Endothelial cell of umbilical vein (primary cell): Measurements from ENCODE around the gene SLC4A4. TPM values are rescaled to one million over a fixed set of nuclear protein-coding genes. Genes with fewer than 3 reads are reported as not detected.

Experiments used
- BruUV-seq: library from RNA; stranded (reverse); fragments of 400-500 nt; replicated peaks from 2 replicates; lab custom pipeline; 2021; lab: Mats Ljungman, UMichigan
- CTCF ChIA-PET: fragments of 300-600, 350-600 bp; sonication (Branson Sonifier 250); formaldehyde crosslinking; loops from one replicate; lab custom pipeline; 2021; ENCODE audit warnings: antibody characterized with exemption, inconsistent platforms; lab: Charles Lee
- POLR2A ChIA-PET: fragments of 300-600, 350-600 bp; sonication (Branson Sonifier 250); formaldehyde crosslinking; loops from one replicate; lab custom pipeline; 2021; ENCODE audit warnings: antibody characterized with exemption, inconsistent platforms; lab: Charles Lee
- DNase-seq: peaks from one replicate; pipeline ENCODE4 v3.0.0-alpha.2; 2011; ENCODE audit warnings: low read depth, low spot score
- FAIRE-seq: peaks from 2 replicates; lab custom pipeline; 2011; peaks lifted over from hg19 to GRCh38; lab: Jason Lieb, UNC
- H2AFZ ChIP-seq: 2 replicates; pipeline ENCODE4 v1.6.0; 2012; ENCODE audit warnings: low read depth, low read length, control low read depth, inconsistent platforms
- H3K27ac ChIP-seq: 2 replicates; pipeline ENCODE4 v1.5.1; 2011; ENCODE audit warnings: low read depth, mild to moderate bottlenecking, control low read depth, low read length, moderate library complexity; ENCODE audit not compliant: insufficient read depth
- H3K27me3 ChIP-seq, 2 experiments: 2 replicates each; pipeline versions ENCODE4 v1.6.0 to v1.6.1; 2011; ENCODE audit warnings: low read length in 2 of 2, mixed read lengths in 1 of 2; ENCODE audit not compliant: control insufficient read depth in 2 of 2, insufficient read depth in 2 of 2
- H3K36me3 ChIP-seq, 2 experiments: 2 replicates in 1 of 2; 3 replicates in 1 of 2; pipeline ENCODE4 v1.5.1; 2011; ENCODE audit warnings: low read length in 2 of 2, mild to moderate bottlenecking in 1 of 2, moderate library complexity in 1 of 2; ENCODE audit not compliant: control insufficient read depth in 2 of 2, insufficient read depth in 2 of 2; ENCODE audit errors: extremely low read depth in 1 of 2
- H3K4me1 ChIP-seq: 3 replicates; pipeline ENCODE4 v1.5.1; 2011; ENCODE audit warnings: mild to moderate bottlenecking, low read length; ENCODE audit not compliant: control insufficient read depth, insufficient read depth; ENCODE audit errors: extremely low read depth
- H3K4me2 ChIP-seq: 2 replicates; pipeline ENCODE4 v1.6.1; 2011; ENCODE audit warnings: low read length, control low read depth, mixed read lengths; ENCODE audit not compliant: insufficient read depth
- H3K4me3 ChIP-seq, 3 experiments: fragments of 200-600 bp in 1 of 3; sonication (generic), shearing (Covaris generic) in 1 of 3; replicated peaks in 1 of 3; 2 replicates each; pipeline ENCODE4 v1.5.1; 2011 to 2016; ENCODE audit warnings: control low read depth in 3 of 3, low read length in 3 of 3, mild to moderate bottlenecking in 2 of 3, inconsistent platforms in 1 of 3, low read depth in 1 of 3, moderate library complexity in 1 of 3; ENCODE audit not compliant: insufficient read depth in 1 of 3
- H3K79me2 ChIP-seq: 2 replicates; pipeline ENCODE4 v1.6.0; 2012; ENCODE audit warnings: low read length, inconsistent platforms; ENCODE audit not compliant: control insufficient read depth, insufficient read depth
- H3K9ac ChIP-seq: replicated peaks from 2 replicates; pipeline ENCODE3; 2011; ENCODE audit warnings: low read length, control low read depth; ENCODE audit not compliant: insufficient read depth; ENCODE audit errors: extremely low read depth
- H3K9me1 ChIP-seq: replicated peaks from 3 replicates; pipeline ENCODE4 v1.6.0; 2011; ENCODE audit warnings: mild to moderate bottlenecking, low read length; ENCODE audit not compliant: control insufficient read depth, insufficient read depth; ENCODE audit errors: extremely low read depth
- H3K9me3 ChIP-seq: replicated peaks from 2 replicates; pipeline ENCODE4 v1.5.1; 2012; ENCODE audit warnings: low read length, inconsistent platforms; ENCODE audit not compliant: control insufficient read depth, insufficient read depth
- H4K20me1 ChIP-seq: replicated peaks from 2 replicates; pipeline ENCODE3; 2011; ENCODE audit warnings: mild to moderate bottlenecking, low read length; ENCODE audit not compliant: control insufficient read depth, insufficient read depth; ENCODE audit errors: extremely low read depth
- EZH2 ChIP-seq: IDR thresholded peaks from 2 replicates; pipeline ENCODE4 v1.6.1; 2012; ENCODE audit warnings: borderline replicate concordance, low read depth, mild to moderate bottlenecking, moderate library complexity, low read length, inconsistent platforms; ENCODE audit not compliant: severe bottlenecking
- FOS ChIP-seq: IDR thresholded peaks from 2 replicates; pipeline ENCODE4 v1.6.1; 2011; ENCODE audit warnings: mild to moderate bottlenecking, low read length, moderate library complexity, borderline replicate concordance; ENCODE audit not compliant: insufficient read depth
- GATA2 ChIP-seq: IDR thresholded peaks from 2 replicates; pipeline ENCODE4 v1.7.0; 2011; ENCODE audit warnings: low read depth, mild to moderate bottlenecking, moderate library complexity, mixed read lengths, low read length; ENCODE audit not compliant: insufficient read length, insufficient read depth
- JUN ChIP-seq: IDR thresholded peaks from 2 replicates; pipeline ENCODE4 v1.6.1; 2011; ENCODE audit warnings: borderline replicate concordance, low read depth; ENCODE audit not compliant: insufficient read length, insufficient read depth
- MYC ChIP-seq: IDR thresholded peaks from one replicate; pipeline ENCODE4 v1.6.1; 2011; ENCODE audit warnings: mild to moderate bottlenecking, low read depth, low read length
- POLR2A ChIP-seq: IDR thresholded peaks from 2 replicates; pipeline ENCODE4 v1.6.1; 2012; ENCODE audit warnings: low read depth, mild to moderate bottlenecking, control low read depth, low read length
- POLR2AphosphoS5 ChIP-seq: IDR thresholded peaks from 2 replicates; pipeline ENCODE4 v1.6.1; 2012; ENCODE audit warnings: low read depth, mild to moderate bottlenecking, control low read depth, low read length, moderate library complexity; ENCODE audit not compliant: insufficient read depth
- dilution Hi-C: fragments of 300-500 bp; cut with MboI; formaldehyde crosslinking; loops from one replicate; pipeline ENCODE4 v1.15.0; 2019; ENCODE audit warnings: low sequenced_read_pairs; ENCODE audit not compliant: extremely low pct_ligation_motif_present
- intact Hi-C: fragments of 100-400 bp; cut with micrococcal nuclease; formaldehyde crosslinking; loops from one replicate; pipeline ENCODE4 v1.10.0; 2022
- polyA plus RNA-seq, 4 experiments: library from polyadenylated mRNA; depleted of rRNA in 3 of 4; stranded (reverse) in 3 of 4; unstranded in 1 of 4; fragments of >200 nt; gene quantifications; 2 replicates each; pipeline versions ENCODE4 v1.2.1 to v1.2.3, GENCODE V29; 2011 to 2012; ENCODE audit warnings: missing spikeins in 1 of 4
- total RNA-seq: library from RNA; stranded (reverse); gene quantifications from 2 replicates; pipeline ENCODE4 v1.2.3, GENCODE V29; 2021
- TF ChIP-seq, protein P1 (sequence below): IDR thresholded peaks from 2 replicates; pipeline ENCODE4 v1.6.1; 2011; ENCODE audit not compliant: insufficient read depth, insufficient read length
- TF ChIP-seq, protein P2 (sequence below), 2 donors: IDR thresholded peaks; 1 replicate in 1 of 2; 2 replicates in 1 of 2; pipeline ENCODE4 v1.5.1; 2011; ENCODE audit warnings: low read length in 2 of 2, mild to moderate bottlenecking in 2 of 2, moderate library complexity in 2 of 2, control low read depth in 1 of 2, inconsistent platforms in 1 of 2, low read depth in 1 of 2; ENCODE audit not compliant: insufficient read depth in 1 of 2; ENCODE audit errors: extremely low read depth in 1 of 2

SLC4A4 gene
- total and polyA plus RNA-seq, 2 donors (not counting 3 experiments of a cell fraction or from before 2014, with no cell fraction given), result not detected

DNA sequence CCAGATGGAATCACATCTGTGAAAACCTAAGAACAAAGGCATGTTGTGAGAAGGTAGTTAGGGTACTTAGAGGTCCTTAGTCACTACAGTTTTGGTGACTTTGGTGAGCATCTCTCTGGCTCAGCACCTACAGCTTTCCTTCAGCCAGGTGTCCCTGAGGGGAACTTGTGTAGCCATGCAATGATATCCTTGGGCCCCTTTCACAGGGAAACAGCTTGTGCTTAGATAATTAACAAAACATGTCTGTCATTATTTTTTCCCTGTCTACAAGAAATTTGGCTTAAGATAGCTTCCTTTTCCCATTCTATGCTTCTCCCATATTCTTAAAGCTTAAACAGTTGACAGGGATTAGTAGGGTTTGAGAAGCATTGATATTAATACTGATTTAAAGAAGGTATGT, 63.8 kb downstream of the SLC4A4 start:
- Histone ChIP-seq H3K36me3 (no peaks in the 10 kb centered on the region), H3K4me1 (no peaks in the 10 kb centered on the region), H3K4me2 (no peak overlapping the region), H4K20me1 (no peaks in the 10 kb centered on the region), H3K79me2 (no peaks in the 10 kb centered on the region), H3K9ac (no peak overlapping the region), H3K27ac (no peak overlapping the region), H3K27me3 (no peaks in the 10 kb centered on the region), H3K9me1 (no peaks in the 10 kb centered on the region), H3K4me3 (no peak overlapping the region), H3K9me3 (no peaks in the 10 kb centered on the region), H2AFZ (no peak overlapping the region)
- ChIA-PET POLR2A (no interaction called here), CTCF (no interaction called here)
- FAIRE-seq (no peak), DNase-seq (no peak)
- BruUV-seq, result no TSS peak
- intact Hi-C loops, result no loop called here
- TF ChIP-seq EZH2, result no peak
- no peak for TF ChIP-seq POLR2AphosphoS5
- no peak for TF ChIP-seq MYC
- TF ChIP-seq FOS, result no peak
- TF ChIP-seq POLR2A, result no peak
- no peak for TF ChIP-seq JUN
- TF ChIP-seq, protein P1, sequence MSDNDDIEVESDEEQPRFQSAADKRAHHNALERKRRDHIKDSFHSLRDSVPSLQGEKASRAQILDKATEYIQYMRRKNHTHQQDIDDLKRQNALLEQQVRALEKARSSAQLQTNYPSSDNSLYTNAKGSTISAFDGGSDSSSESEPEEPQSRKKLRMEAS, result no peak
- TF ChIP-seq GATA2, result no peak
- TF ChIP-seq, protein P2, sequence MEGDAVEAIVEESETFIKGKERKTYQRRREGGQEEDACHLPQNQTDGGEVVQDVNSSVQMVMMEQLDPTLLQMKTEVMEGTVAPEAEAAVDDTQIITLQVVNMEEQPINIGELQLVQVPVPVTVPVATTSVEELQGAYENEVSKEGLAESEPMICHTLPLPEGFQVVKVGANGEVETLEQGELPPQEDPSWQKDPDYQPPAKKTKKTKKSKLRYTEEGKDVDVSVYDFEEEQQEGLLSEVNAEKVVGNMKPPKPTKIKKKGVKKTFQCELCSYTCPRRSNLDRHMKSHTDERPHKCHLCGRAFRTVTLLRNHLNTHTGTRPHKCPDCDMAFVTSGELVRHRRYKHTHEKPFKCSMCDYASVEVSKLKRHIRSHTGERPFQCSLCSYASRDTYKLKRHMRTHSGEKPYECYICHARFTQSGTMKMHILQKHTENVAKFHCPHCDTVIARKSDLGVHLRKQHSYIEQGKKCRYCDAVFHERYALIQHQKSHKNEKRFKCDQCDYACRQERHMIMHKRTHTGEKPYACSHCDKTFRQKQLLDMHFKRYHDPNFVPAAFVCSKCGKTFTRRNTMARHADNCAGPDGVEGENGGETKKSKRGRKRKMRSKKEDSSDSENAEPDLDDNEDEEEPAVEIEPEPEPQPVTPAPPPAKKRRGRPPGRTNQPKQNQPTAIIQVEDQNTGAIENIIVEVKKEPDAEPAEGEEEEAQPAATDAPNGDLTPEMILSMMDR (IDR thresholded peaks at IDR 0.05; ENCODE audit: extremely low read depth in 1 of 2, insufficient read depth in 1 of 2, low read depth in 1 of 2, low read length in 2 of 2), result no peak
- dilution Hi-C loops, result no loop called here
